PC-3 (cell line): ENCODE measurements around the gene SINHCAF.

Source experiments
- EZH2phosphoT487 ChIP-seq: fragments of 300-600 bp; sonication (generic); IDR thresholded peaks from 2 replicates; pipeline ENCODE4 v1.6.1; 2018; ENCODE audit warnings: mild to moderate bottlenecking, antibody characterized with exemption, low read length, borderline replicate concordance
- TF ChIP-seq, protein P1 (sequence below): fragments of 300-600 bp; sonication (generic); conservative IDR thresholded peaks from 2 replicates; pipeline ENCODE4 v1.5.1; 2017; ENCODE audit warnings: antibody characterized with exemption, low read depth, mild to moderate bottlenecking, low read length

DNA sequence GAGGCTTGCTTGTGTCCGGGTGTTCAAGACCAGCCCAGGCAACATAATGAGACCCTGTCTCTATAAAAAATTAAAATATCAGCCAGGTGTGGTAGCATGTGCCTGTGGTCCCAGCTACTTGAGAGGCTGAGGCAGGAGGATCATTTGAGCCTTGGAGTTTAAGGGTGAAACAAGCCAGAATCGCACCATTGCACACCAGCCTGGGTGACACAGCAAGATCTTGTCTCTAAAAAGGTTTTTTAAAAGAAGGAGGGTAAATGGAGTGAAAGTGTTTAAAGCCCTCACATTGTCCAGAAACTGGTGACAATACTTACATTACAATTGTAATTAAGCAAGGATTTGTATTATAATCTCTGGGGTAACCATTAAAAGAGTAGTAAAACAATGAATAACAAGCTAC is 64.2 kb downstream of the SINHCAF start:
- TF ChIP-seq, protein P1, sequence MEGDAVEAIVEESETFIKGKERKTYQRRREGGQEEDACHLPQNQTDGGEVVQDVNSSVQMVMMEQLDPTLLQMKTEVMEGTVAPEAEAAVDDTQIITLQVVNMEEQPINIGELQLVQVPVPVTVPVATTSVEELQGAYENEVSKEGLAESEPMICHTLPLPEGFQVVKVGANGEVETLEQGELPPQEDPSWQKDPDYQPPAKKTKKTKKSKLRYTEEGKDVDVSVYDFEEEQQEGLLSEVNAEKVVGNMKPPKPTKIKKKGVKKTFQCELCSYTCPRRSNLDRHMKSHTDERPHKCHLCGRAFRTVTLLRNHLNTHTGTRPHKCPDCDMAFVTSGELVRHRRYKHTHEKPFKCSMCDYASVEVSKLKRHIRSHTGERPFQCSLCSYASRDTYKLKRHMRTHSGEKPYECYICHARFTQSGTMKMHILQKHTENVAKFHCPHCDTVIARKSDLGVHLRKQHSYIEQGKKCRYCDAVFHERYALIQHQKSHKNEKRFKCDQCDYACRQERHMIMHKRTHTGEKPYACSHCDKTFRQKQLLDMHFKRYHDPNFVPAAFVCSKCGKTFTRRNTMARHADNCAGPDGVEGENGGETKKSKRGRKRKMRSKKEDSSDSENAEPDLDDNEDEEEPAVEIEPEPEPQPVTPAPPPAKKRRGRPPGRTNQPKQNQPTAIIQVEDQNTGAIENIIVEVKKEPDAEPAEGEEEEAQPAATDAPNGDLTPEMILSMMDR: no peak
- TF ChIP-seq EZH2phosphoT487: no peak
